Subcutaneous abdominal adipose tissue (tissue), 5 donors: ENCODE results near the gene TNIK.
"Not testable (repeated sequence)": the region's sequence is repeated elsewhere in the genome, so short reads cannot be mapped to it uniquely, and the experiment has no call there.

ENCODE experiments used
- H3K27ac ChIP-seq: one replicate; pipeline ENCODE4 v1.7.0; 2013; ENCODE audit warnings: low read depth, mild to moderate bottlenecking, inconsistent platforms, low read length, moderate library complexity
- H3K27me3 ChIP-seq, 5 donors: one replicate each; pipeline ENCODE4 v1.7.0; 2013; ENCODE audit warnings: low read length in 5 of 5, inconsistent platforms in 1 of 5; ENCODE audit not compliant: control insufficient read depth in 5 of 5, insufficient read depth in 4 of 5
- H3K36me3 ChIP-seq, 5 donors: one replicate each; pipeline ENCODE4 v1.7.0; 2013; ENCODE audit warnings: low read length in 5 of 5; ENCODE audit not compliant: control insufficient read depth in 5 of 5, insufficient read depth in 5 of 5
- H3K4me1 ChIP-seq, 5 donors: one replicate each; pipeline ENCODE4 v1.7.0; 2013; ENCODE audit warnings: low read length in 5 of 5, mild to moderate bottlenecking in 3 of 5, moderate library complexity in 1 of 5; ENCODE audit not compliant: control insufficient read depth in 5 of 5, insufficient read depth in 5 of 5
- H3K4me3 ChIP-seq, 5 donors: one replicate each; pipeline ENCODE4 v1.7.0; 2013; ENCODE audit warnings: low read length in 5 of 5, low read depth in 1 of 5
- H3K9ac ChIP-seq, 5 donors: one replicate each; pipeline ENCODE4 v1.7.0; 2013; ENCODE audit warnings: low read length in 5 of 5, mild to moderate bottlenecking in 4 of 5, moderate library complexity in 3 of 5
- H3K9me3 ChIP-seq, 5 donors: one replicate each; pipeline ENCODE4 v1.7.0; 2013; ENCODE audit warnings: low read length in 5 of 5; ENCODE audit not compliant: control insufficient read depth in 5 of 5
- donor health status: healthy.
- donor health status: healthy.
- donor health status: healthy.
- donor health status: healthy.
- donor health status: healthy.

The TNIK gene

DNA sequence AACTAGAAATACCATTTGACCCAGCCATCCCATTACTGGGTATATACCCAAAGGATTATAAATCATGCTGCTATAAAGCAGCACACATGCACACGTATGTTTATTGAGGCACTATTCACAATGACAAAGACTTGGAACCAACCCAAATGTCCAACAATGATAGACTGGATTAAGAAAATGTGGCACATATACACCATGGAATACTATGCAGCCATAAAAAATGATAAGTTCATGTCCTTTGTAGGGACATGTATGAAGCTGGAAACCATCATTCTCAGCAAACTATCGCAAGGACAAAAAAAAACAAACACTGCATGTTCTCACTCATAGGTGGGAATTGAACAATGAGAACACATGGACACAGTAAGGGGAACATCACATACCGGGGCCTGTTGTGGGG is 340.8 kb downstream of the TNIK start:
- H3K4me3 ChIP-seq, H3K27ac ChIP-seq, H3K9ac ChIP-seq, H3K9me3 ChIP-seq, H3K4me1 ChIP-seq, H3K36me3 ChIP-seq, H3K27me3 ChIP-seq: not testable (repeated sequence)

GRCh38 chr3:171118993-171119392 is 341.2 kb downstream of the TNIK start:
- not testable (repeated sequence) for H3K36me3 ChIP-seq, H3K27ac ChIP-seq, H3K9ac ChIP-seq, H3K27me3 ChIP-seq, H3K4me1 ChIP-seq, H3K9me3 ChIP-seq, H3K4me3 ChIP-seq

DNA sequence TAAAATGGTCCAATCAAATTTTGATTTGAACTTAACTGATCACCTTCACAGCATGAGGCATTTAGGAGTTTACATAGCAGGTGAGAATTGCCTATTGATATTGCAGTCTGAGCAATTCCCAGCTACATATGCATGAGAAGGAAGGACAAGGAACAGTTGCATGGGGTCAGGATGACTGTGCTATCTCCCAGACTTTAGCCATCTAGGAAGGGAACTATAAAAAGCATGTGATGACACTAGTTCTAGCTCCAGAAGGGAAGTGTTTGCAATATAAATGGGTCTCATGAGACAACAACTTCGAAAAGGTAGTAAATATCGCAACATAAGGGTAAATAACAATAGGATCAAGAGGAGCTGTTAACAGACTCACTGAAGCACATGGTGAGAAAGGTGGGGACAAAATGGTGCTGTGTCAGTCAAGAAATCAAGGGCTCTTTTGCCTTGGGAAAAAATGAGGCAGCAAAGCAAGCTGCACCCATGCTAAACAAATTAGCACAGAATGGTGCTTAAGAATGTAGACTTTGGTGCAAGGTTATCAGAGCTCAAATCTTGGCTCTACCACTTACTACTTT is 343.3 kb downstream of the TNIK start:
- H3K27me3 ChIP-seq, result no peaks in the 10 kb centered on the region
- no peak overlapping the region for H3K4me3 ChIP-seq
- no peaks in the 10 kb centered on the region for H3K9me3 ChIP-seq
- no peak overlapping the region for H3K27ac ChIP-seq
- no peaks in the 10 kb centered on the region for H3K4me1 ChIP-seq
- no peaks in the 10 kb centered on the region for H3K36me3 ChIP-seq
- no peak overlapping the region for H3K9ac ChIP-seq

DNA sequence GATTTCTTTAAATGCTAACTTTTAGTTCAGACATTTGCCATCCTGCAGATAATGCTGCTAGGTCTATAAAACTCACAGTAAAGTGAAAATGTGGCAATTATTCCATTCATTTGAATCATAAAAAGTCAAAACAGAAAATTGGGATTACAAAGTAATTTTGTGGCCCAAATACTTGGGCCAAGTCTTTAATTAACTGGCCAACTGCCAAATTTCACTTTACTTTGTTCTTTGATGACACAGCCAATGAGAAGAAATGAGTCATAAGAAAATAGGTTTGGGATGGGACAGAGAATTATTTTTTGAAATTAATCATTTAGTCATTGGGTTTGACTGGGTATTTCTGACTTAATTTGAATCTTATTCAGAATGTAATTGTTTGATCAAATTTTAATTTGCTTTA is 343.8 kb downstream of the TNIK start:
- Histone ChIP-seq H3K27me3 (no peaks in the 10 kb centered on the region), H3K4me1 (no peaks in the 10 kb centered on the region), H3K36me3 (no peaks in the 10 kb centered on the region), H3K9me3 (no peaks in the 10 kb centered on the region), H3K4me3 (no peak overlapping the region), H3K9ac (no peak overlapping the region), H3K27ac (no peak overlapping the region)

- Histone ChIP-seq H3K9me3 (no peaks in the 10 kb centered on the region), H3K27ac (no peak overlapping the region), H3K9ac (no peak overlapping the region), H3K4me3 (no peak overlapping the region), H3K36me3 (no peaks in the 10 kb centered on the region), H3K27me3 (no peaks in the 10 kb centered on the region), H3K4me1 (no peaks in the 10 kb centered on the region)
Measured at GRCh38 chr3:171115667-171116066, 344.5 kb downstream of the TNIK start.

DNA sequence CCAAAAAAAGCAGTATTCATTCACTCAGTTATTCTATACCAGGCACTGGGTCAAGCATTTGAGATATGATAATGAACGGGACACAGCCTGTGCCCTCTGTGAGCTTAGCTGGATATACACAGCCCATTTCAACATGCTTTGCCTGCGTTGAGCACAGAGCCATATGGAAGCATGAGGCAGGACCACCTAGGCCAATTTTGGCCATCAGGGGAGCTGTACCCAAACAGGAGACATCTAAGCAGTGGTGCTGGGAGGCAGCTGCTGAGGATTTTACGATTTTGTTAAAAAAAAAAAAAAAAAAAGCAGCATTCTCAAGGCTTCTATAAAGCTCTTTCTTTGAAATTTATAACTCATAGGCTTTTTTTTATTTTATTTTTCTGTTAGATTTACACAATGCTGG is 346.5 kb downstream of the TNIK start:
- Histone ChIP-seq H3K9me3 (no peaks in the 10 kb centered on the region), H3K27me3 (no peaks in the 10 kb centered on the region), H3K9ac (no peak overlapping the region), H3K4me1 (no peaks in the 10 kb centered on the region), H3K4me3 (no peak overlapping the region), H3K27ac (no peak overlapping the region), H3K36me3 (no peaks in the 10 kb centered on the region)

- Histone ChIP-seq H3K36me3 (no peaks in the 10 kb centered on the region), H3K4me1 (no peaks in the 10 kb centered on the region), H3K27me3 (no peaks in the 10 kb centered on the region), H3K27ac (no peak overlapping the region), H3K4me3 (no peak overlapping the region), H3K9me3 (no peaks in the 10 kb centered on the region), H3K9ac (no peak overlapping the region)
Measured at GRCh38 chr3:171110715-171111114, 349.5 kb downstream of the TNIK start.

- H3K9me3 ChIP-seq, result no peaks in the 10 kb centered on the region
- no peaks in the 10 kb centered on the region for H3K4me1 ChIP-seq
- H3K36me3 ChIP-seq, result no peaks in the 10 kb centered on the region
- H3K9ac ChIP-seq, result no peak overlapping the region
- H3K27ac ChIP-seq, result no peak overlapping the region
- H3K27me3 ChIP-seq, result no peaks in the 10 kb centered on the region
- H3K4me3 ChIP-seq, result no peak overlapping the region
Measured at GRCh38 chr3:171108066-171108465, 352.1 kb downstream of the TNIK start.

DNA sequence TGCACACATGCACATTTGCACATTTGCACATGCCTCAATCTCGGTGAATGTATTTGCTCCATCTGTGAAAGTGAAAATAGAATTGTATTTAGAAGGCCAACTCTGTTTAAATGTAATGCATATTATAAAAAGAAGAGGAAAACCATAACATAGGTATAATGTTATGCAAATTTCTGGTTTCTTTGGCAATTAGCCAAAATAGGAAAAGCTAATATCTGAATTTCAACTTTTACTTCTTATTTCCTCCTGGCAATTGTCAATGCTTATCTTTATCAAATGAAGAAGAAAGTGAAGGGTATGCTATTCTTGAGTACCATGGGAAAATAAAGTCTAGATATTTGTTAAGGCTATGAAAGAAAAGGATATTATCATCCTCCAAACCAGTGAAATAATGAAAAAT is 357.0 kb downstream of the TNIK start:
- Histone ChIP-seq H3K4me3 (no peak overlapping the region), H3K4me1 (peaks cover 0 to 6% (median 0%) of the 10 kb centered on the region in 5 donors), H3K9ac (no peak overlapping the region), H3K27me3 (no peaks in the 10 kb centered on the region), H3K27ac (no peak overlapping the region), H3K9me3 (no peaks in the 10 kb centered on the region), H3K36me3 (no peaks in the 10 kb centered on the region)

GRCh38 chr3:171101982-171102641 is 358.1 kb downstream of the TNIK start:
- no peaks in the 10 kb centered on the region for H3K9me3 ChIP-seq
- H3K36me3 ChIP-seq, result no peaks in the 10 kb centered on the region
- peaks cover 0 to 6% (median 0%) of the 10 kb centered on the region in 5 donors for H3K4me1 ChIP-seq
- no peak overlapping the region for H3K27ac ChIP-seq
- no peak overlapping the region for H3K4me3 ChIP-seq
- no peak overlapping the region for H3K9ac ChIP-seq
- H3K27me3 ChIP-seq, result no peaks in the 10 kb centered on the region
